HepG2 (cell line): Measurements from ENCODE around the gene NCAPD2. TPM values are rescaled to one million over a fixed set of nuclear protein-coding genes. Genes with fewer than 3 reads are reported as not detected.
"Not testable (repeated sequence)": the region's sequence is repeated elsewhere in the genome, so short reads cannot be mapped to it uniquely, and the experiment has no call there.

ENCODE experiments used
- ATAC-seq: fragments of 200-7000 bp; cut with Tn5 transposase; 3 replicates; pipeline ENCODE4 v1.9.1; 2020; ENCODE audit warnings: mild to moderate bottlenecking, moderate library complexity
- BruUV-seq: library from RNA; stranded (reverse); fragments of 400-500 nt; replicated peaks from 2 replicates; lab custom pipeline; 2021; lab: Mats Ljungman, UMichigan
- CTCF ChIA-PET: fragments of 300-600 bp; formaldehyde crosslinking; extraction: SDS; loops from one replicate; lab custom pipeline; 2021; ENCODE audit warnings: low total read pairs, inconsistent platforms, low intra/inter-chr PET ratio; lab: Yijun Ruan, JAX
- POLR2A ChIA-PET: fragments of 350-600 bp; sonication (Branson Sonifier 250); formaldehyde crosslinking; loops from one replicate; lab custom pipeline; 2020; ENCODE audit warnings: antibody characterized with exemption, inconsistent platforms; lab: Yijun Ruan, JAX
- DNase-seq: peaks from one replicate; pipeline ENCODE4 v3.0.0-alpha.2; 2015; ENCODE audit warnings: low spot score
- FAIRE-seq: peaks from 3 replicates; lab custom pipeline; 2011; peaks lifted over from hg19 to GRCh38; lab: Jason Lieb, UNC
- H2AFZ ChIP-seq: one replicate; pipeline ENCODE4 v1.6.1; 2011; ENCODE audit warnings: low read length, inconsistent platforms
- H3K27ac ChIP-seq: fragments of 300-600 bp; 3 replicates; pipeline ENCODE4 v1.8.0; 2011; ENCODE audit warnings: mixed run types, mild to moderate bottlenecking, mixed read lengths, low read length, inconsistent platforms; ENCODE audit not compliant: insufficient read depth; ENCODE audit errors: extremely low read length
- H3K27me3 ChIP-seq, 2 experiments: fragments of 200-600 bp in 1 of 2; 2 replicates in 1 of 2; 3 replicates in 1 of 2; pipeline versions ENCODE4 v1.6.0 to v1.8.0; 2011; ENCODE audit warnings: low read length in 2 of 2, mild to moderate bottlenecking in 2 of 2, moderate library complexity in 2 of 2, inconsistent platforms in 1 of 2; ENCODE audit not compliant: insufficient read depth in 2 of 2, control insufficient read depth in 1 of 2
- H3K36me3 ChIP-seq, 2 experiments: fragments of 200-600 bp in 1 of 2; replicated peaks in 1 of 2; 2 replicates in 1 of 2; 3 replicates in 1 of 2; pipeline versions ENCODE4 v1.5.1 to v1.8.0; 2011; ENCODE audit warnings: low read length in 2 of 2, inconsistent platforms in 1 of 2; ENCODE audit not compliant: insufficient read depth in 2 of 2, control insufficient read depth in 1 of 2
- H3K4me1 ChIP-seq: 2 replicates; pipeline ENCODE4 v1.5.1; 2012; ENCODE audit warnings: low read length, inconsistent platforms; ENCODE audit not compliant: insufficient read depth
- H3K4me2 ChIP-seq: 2 replicates; pipeline ENCODE4 v1.6.0; 2011; ENCODE audit warnings: low read depth, low read length, inconsistent platforms
- H3K4me3 ChIP-seq, 3 experiments: fragments of 200-600 bp in 1 of 3; sonication (generic), shearing (Covaris generic) in 1 of 3; replicated peaks in 1 of 3; 2 replicates each; pipeline ENCODE4 v1.5.1; 2011 to 2016; ENCODE audit warnings: low read length in 3 of 3, inconsistent platforms in 2 of 3, low read depth in 2 of 3, mild to moderate bottlenecking in 2 of 3, control low read depth in 1 of 3, mixed read lengths in 1 of 3; ENCODE audit not compliant: insufficient read depth in 1 of 3
- H3K79me2 ChIP-seq: one replicate; pipeline ENCODE4 v1.6.1; 2011; ENCODE audit warnings: low read length, inconsistent platforms; ENCODE audit not compliant: insufficient read depth
- H3K9ac ChIP-seq: 2 replicates; pipeline ENCODE4 v1.6.0; 2011; ENCODE audit warnings: mild to moderate bottlenecking, low read depth, low read length, inconsistent platforms; ENCODE audit not compliant: insufficient read depth
- H3K9me3 ChIP-seq: 2 replicates; pipeline ENCODE4 v1.5.1; 2012; ENCODE audit warnings: mild to moderate bottlenecking, low read length
- H4K20me1 ChIP-seq: 2 replicates; pipeline ENCODE4 v1.6.0; 2011; ENCODE audit warnings: inconsistent platforms, mild to moderate bottlenecking, low read length, moderate library complexity; ENCODE audit not compliant: insufficient read depth
- GABPA ChIP-seq, 2 experiments: IDR thresholded peaks; 2 replicates each; pipeline ENCODE4 v1.6.1; 2011 to 2016; ENCODE audit warnings: low read depth in 2 of 2, low read length in 1 of 2, missing biosample characterization in 1 of 2, missing genetic modification characterization in 1 of 2
- JUNB ChIP-seq: sonication (generic); formaldehyde crosslinking; IDR thresholded peaks from 2 replicates; pipeline ENCODE4 v1.8.0; 2022; ENCODE audit warnings: missing genetic modification reagents, mild to moderate bottlenecking, borderline replicate concordance
- KLF12 ChIP-seq: sonication (generic); formaldehyde crosslinking; IDR thresholded peaks from 2 replicates; pipeline ENCODE4 v1.4.0; 2020; ENCODE audit warnings: missing genetic modification reagents, borderline replicate concordance
- RFX1 ChIP-seq: fragments of 450-650 bp; IDR thresholded peaks from 2 replicates; pipeline ENCODE4 v1.6.1; 2017
- SRY ChIP-seq: sonication (generic); formaldehyde crosslinking; IDR thresholded peaks from 2 replicates; pipeline ENCODE4 v1.8.0; 2022; ENCODE audit warnings: mild to moderate bottlenecking, missing genetic modification reagents
- SSRP1 ChIP-seq: IDR thresholded peaks from 2 replicates; pipeline ENCODE4 v1.6.1; 2016; ENCODE audit warnings: control low read depth
- ZNF558 ChIP-seq: sonication (generic); formaldehyde crosslinking; IDR thresholded peaks from 2 replicates; pipeline ENCODE4 v1.9.0; 2022; ENCODE audit warnings: mild to moderate bottlenecking, missing genetic modification reagents, borderline replicate concordance
- ZSCAN21 ChIP-seq: sonication (generic); formaldehyde crosslinking; IDR thresholded peaks from 2 replicates; pipeline ENCODE4 v1.8.0; 2022; ENCODE audit warnings: mild to moderate bottlenecking, missing genetic modification reagents, moderate library complexity, borderline replicate concordance
- ZSCAN25 ChIP-seq: sonication (generic); formaldehyde crosslinking; IDR thresholded peaks from 2 replicates; pipeline ENCODE4 v1.8.0; 2022; ENCODE audit warnings: mild to moderate bottlenecking, missing genetic modification reagents
- WGBS: methylation state at CpG from one replicate; pipeline ENCODE4 v1.1.6; 2017; ENCODE audit warnings: low lambda C conversion rate; 5-methylcytosine and 5-hydroxymethylcytosine counted together
- in situ Hi-C: cut with HindIII; loops from 2 replicates; pipeline ENCODE4 v1.10.0; 2017; ENCODE audit warnings: low pct_unique_long_range_greater_than_20kb; ENCODE audit not compliant: extremely low pct_ligation_motif_present
- intact Hi-C: fragments of 100-400 bp; cut with micrococcal nuclease; formaldehyde crosslinking; loops from one replicate; pipeline ENCODE4 v1.10.0; 2022; ENCODE audit not compliant: unreplicated experiment
- polyA plus RNA-seq, 8 experiments: library from polyadenylated mRNA; depleted of rRNA in 3 of 8; stranded (reverse) in 7 of 8; unstranded in 1 of 8; fragments of >200 nt; fragmentation: Illumina TruSeq in 4 of 8; extraction: Trizol in 4 of 8; gene quantifications; 2 replicates each; pipeline versions ENCODE4 v1.2.1 to v1.2.3, GENCODE V29; 2011 to 2016; ENCODE audit warnings: low read depth in 4 of 8, missing spikeins in 1 of 8, mixed read lengths in 1 of 8; ENCODE audit not compliant: insufficient read depth in 1 of 8
- total RNA-seq, 5 experiments: library from RNA; depleted of rRNA; stranded (reverse); fragments of >200 nt; fragmentation: Illumina TruSeq; extraction: Trizol; gene quantifications; 2 replicates each; pipeline ENCODE4 v1.2.3, GENCODE V29; 2016; ENCODE audit warnings: low read depth in 1 of 5
- TF ChIP-seq, protein P1 (sequence below): IDR thresholded peaks from 2 replicates; pipeline ENCODE4 v1.6.1; 2016; ENCODE audit warnings: mild to moderate bottlenecking, missing biosample characterization, missing genetic modification reagents
- TF ChIP-seq, protein P2 (sequence below): IDR thresholded peaks from 2 replicates; pipeline ENCODE4 v1.6.1; 2012; ENCODE audit warnings: inconsistent platforms
- TF ChIP-seq, protein P3 (sequence below): sonication (generic); formaldehyde crosslinking; IDR thresholded peaks from 2 replicates; pipeline ENCODE4 v1.4.0; 2020; ENCODE audit warnings: mild to moderate bottlenecking, missing genetic modification reagents

Gene NCAPD2
- total and polyA plus RNA-seq, 2 of the 13 experiments (the other 11 are each of a cell fraction or from before 2014, with no cell fraction given) = 51.1 to 65.6 TPM

DNA sequence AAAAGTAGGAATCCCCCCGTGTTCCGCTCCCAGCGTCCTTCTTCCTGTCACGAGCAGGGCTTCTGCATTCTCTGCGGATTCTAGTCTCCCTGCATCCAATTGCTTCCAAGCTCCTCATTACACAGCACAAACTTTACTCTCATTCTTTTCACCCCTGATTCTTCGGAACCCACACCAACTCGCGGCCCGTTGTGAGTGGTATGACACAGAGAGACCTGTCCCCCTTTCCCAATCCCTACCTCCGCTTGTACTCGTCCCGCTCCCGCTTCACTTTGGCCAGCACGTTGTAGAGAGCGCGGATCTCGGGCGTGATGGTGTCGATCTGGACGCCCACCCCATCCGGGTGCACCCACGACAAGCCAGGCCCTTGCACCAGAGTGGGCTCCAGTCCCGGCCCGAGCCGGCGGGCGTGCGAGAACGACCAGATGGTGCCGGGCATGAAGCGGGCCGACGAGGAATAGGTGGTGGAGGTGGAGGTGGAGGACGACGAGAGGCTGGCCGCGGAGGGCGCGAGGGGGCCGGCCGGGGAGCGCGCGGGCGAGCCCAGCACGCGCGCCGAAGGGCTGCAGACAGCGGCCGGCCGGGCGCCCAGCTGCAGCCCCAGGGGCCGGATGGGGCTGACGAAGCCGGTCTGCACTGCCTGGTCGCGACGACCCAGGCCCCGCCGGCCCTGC is 61.3 kb downstream of the NCAPD2 start:
- Histone ChIP-seq H2AFZ (no peak overlapping the region), H3K4me3 (peak overlapping the region; percentile 77 to 95 (median 92)), H3K27me3 (no peaks in the 10 kb centered on the region; a peak in 1 of 5 replicates), H3K36me3 (peaks cover 14 to 45% of the 10 kb centered on the region in 2 experiments), H3K27ac (peak overlapping the region; percentile 68), H4K20me1 (peaks cover 7% of the 10 kb centered on the region; the same call in 1 of the 2 replicates), H3K9me3 (no peaks in the 10 kb centered on the region), H3K79me2 (peaks cover 47% of the 10 kb centered on the region), H3K9ac (peak overlapping the region; percentile 80), H3K4me2 (peak overlapping the region; percentile 95), H3K4me1 (peaks cover 43% of the 10 kb centered on the region)
- 0% methylated on average over 16 of the region's 61 CpGs for WGBS
- POLR2A ChIA-PET = interaction anchor here (1.2 to 9.6 kb wide), 9 partner anchors 9 to 251 kb away, joined by 3 to 108 read pairs (median 4); partner anchors contain the start of genes GAPDH, MLF2 and NOP2
- intact Hi-C loops = loop anchor here (5.0 kb wide), 2 partner anchors 132 to 133 kb away; partner anchors contain the start of gene ZNF384
- TSS peak; percentile 40 for BruUV-seq
- FAIRE-seq (no peak), DNase-seq (no peak), ATAC-seq (peak; percentile 13)
- TF ChIP-seq, protein P1, sequence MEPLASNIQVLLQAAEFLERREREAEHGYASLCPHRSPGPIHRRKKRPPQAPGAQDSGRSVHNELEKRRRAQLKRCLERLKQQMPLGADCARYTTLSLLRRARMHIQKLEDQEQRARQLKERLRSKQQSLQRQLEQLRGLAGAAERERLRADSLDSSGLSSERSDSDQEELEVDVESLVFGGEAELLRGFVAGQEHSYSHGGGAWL = 0 out of 2 replicates have a peak, but pooled peaks have one; percentile 5
- TF ChIP-seq, protein P2, sequence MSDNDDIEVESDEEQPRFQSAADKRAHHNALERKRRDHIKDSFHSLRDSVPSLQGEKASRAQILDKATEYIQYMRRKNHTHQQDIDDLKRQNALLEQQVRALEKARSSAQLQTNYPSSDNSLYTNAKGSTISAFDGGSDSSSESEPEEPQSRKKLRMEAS = 0 out of 2 replicates have a peak, but pooled peaks have one; percentile 11
- TF ChIP-seq JUNB (peak; percentile 27; the same call in 1 of the 2 replicates), ZSCAN21 (CRISPR knock-in tag) (0 out of 2 replicates have a peak, but pooled peaks have one; percentile 38), GABPA (IDR thresholded peaks at IDR 0.05; ENCODE audit: low read depth, low read length) (no peak), GABPA (CRISPR knock-in tag; IDR thresholded peaks at IDR 0.05; ENCODE audit: low read depth) (0 out of 2 replicates have a peak, but pooled peaks have one; percentile 11), SSRP1 (CRISPR knock-in tag) (no peak), KLF12 (CRISPR knock-in tag) (no peak), ZNF558 (CRISPR knock-in tag) (peak; percentile 67; the same call in 1 of the 2 replicates), ZSCAN25 (CRISPR knock-in tag) (0 out of 2 replicates have a peak, but pooled peaks have one; percentile 5), SRY (CRISPR knock-in tag) (peak; percentile 36; the same call in 1 of the 2 replicates), RFX1 (no peak)
- TF ChIP-seq, protein P3, sequence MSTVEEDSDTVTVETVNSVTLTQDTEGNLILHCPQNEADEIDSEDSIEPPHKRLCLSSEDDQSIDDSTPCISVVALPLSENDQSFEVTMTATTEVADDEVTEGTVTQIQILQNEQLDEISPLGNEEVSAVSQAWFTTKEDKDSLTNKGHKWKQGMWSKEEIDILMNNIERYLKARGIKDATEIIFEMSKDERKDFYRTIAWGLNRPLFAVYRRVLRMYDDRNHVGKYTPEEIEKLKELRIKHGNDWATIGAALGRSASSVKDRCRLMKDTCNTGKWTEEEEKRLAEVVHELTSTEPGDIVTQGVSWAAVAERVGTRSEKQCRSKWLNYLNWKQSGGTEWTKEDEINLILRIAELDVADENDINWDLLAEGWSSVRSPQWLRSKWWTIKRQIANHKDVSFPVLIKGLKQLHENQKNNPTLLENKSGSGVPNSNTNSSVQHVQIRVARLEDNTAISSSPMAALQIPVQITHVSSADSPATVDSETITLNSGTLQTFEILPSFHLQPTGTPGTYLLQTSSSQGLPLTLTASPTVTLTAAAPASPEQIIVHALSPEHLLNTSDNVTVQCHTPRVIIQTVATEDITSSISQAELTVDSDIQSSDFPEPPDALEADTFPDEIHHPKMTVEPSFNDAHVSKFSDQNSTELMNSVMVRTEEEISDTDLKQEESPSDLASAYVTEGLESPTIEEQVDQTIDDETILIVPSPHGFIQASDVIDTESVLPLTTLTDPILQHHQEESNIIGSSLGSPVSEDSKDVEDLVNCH (CRISPR knock-in tag) = 0 out of 2 replicates have a peak, but pooled peaks have one; percentile 5
- CTCF ChIA-PET = interaction anchor here (0.8 to 1.5 kb wide), 3 partner anchors 13 to 132 kb away, joined by 3 to 4 read pairs (median 3); no protein-coding TSS in a partner anchor
- in situ Hi-C loops = no loop called here

DNA sequence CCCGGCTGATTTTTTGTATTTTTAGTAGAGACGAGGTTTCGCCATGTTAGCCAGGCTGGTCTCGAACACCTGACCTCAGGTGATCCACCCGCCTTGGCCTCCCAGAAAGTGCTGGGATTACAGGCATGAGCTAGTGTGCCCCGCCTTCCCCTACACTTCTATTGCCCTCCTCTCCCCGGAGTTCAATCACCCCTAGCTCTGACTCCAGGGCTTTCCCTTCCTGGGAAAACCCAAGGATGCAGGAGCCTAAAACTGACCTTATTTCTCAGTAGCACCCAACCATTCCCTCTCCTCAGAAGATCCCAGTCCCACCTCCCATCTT is 62.6 kb downstream of the NCAPD2 start:
- not testable (repeated sequence) for H2AFZ ChIP-seq
- H3K4me2 ChIP-seq = peak overlapping the region; percentile 38; the same call in 1 of the 2 replicates

More for the DNA sequence above, 62.6 kb downstream of the NCAPD2 start:
- Histone ChIP-seq H3K27ac (peak overlapping the region; percentile 11), H3K79me2 (peaks cover 41% of the 10 kb centered on the region), H3K4me3 (peak overlapping the region in 1 of 3 experiments; percentile 92; a peak in 1 of 6 replicates), H3K4me1 (peaks cover 35% of the 10 kb centered on the region), H3K36me3 (peaks cover 22 to 45% of the 10 kb centered on the region in 2 experiments)
- H3K9me3 ChIP-seq, H3K27me3 ChIP-seq, in situ Hi-C loops, DNase-seq, H3K9ac ChIP-seq, CTCF ChIA-PET, ATAC-seq, BruUV-seq, H4K20me1 ChIP-seq, FAIRE-seq: not testable (repeated sequence)
- 71% methylated on average over 7 of the region's 7 CpGs for WGBS
- POLR2A ChIA-PET = interaction anchor here (1.3 to 9.6 kb wide), 3 partner anchors 9 to 16 kb away, joined by 5 to 108 read pairs (median 7); partner anchors contain the start of gene NOP2
- intact Hi-C loops = loop anchor here (5.0 kb wide), 2 partner anchors 131 to 134 kb away; partner anchors contain the start of gene ZNF384
